Measurements from ENCODE around the gene SPATA45. TPM values are rescaled to one million over a fixed set of nuclear protein-coding genes. Genes with fewer than 3 reads are reported as not detected.

The SPATA45 gene
- total and polyA plus RNA-seq, 2 of the 4 experiments (the other 2 are of a cell fraction): not detected

DNA sequence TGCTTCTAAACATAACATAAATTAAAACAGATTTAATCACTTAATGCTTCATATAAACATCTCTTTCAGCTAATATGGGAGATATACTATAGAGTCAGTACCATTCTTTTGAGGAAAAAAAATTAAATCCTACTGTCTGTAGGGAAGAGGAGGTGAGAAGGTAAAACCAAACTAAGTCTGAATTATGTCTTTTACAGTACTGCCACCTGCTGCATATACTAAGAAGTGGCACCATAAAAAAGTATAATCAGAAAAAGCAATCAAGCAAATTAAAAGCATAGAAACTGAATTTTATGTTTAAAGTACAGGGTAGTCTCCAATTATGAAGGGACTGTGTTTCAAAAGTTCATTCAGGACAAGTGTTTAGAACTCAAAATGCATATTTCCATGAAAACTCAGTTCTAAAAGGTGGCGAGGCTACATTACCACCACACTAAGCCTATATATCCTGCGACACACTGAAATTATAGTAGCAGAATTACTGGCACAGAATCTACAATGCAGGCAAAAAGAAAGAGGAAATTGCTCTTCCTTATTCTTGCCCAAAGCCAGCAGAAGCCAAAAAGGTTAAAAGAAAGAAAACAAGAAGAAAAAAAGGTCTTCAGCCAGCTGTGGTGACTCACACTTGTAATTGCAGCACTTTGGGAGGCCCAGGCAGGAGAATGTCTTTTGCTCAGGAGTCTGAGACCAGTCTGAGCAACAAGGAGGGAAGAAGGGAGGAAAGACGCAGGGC is 64.9 kb downstream of the SPATA45 start (continued):
- peak; percentile 23; the same call in 1 of the 2 replicates for TF ChIP-seq FOS (IDR thresholded peaks at IDR 0.05; ENCODE audit: low read depth, low read length)

DNA sequence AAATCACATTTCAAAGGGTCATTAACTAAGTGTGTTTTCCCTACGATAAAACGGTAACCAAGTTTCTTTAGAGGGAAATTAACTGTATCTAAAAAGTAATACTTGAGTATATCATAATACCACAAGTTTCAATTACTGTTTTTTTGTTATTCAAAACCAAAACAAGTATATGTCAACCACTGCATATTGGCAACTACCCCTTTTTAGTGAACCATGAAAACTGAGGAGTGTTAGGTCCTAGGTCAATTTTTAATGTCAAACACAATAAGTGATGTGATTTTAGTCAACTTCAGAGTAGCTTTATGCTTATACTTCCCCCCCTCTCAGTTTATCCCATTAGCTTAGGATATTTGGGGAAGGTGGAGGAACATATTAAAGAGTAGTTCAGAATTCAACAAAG is 66.2 kb downstream of the SPATA45 start:
- Histone ChIP-seq H3K27me3 (ENCODE audit: control insufficient read depth, insufficient read depth, low read length) (no peaks in the 10 kb centered on the region), H3K23ac (ENCODE audit: low read depth, low read length) (no peak overlapping the region), H3K18ac (ENCODE audit: low read depth, low read length) (no peak overlapping the region), H3K4ac (ENCODE audit: low read depth, low read length) (no peak overlapping the region), H2AK5ac (ENCODE audit: low read depth, low read length) (no peak overlapping the region), H3K4me1 (ENCODE audit: control insufficient read depth, insufficient read depth, low read length) (0 out of 2 replicates have a peak, but pooled peaks cover 2% of the 10 kb centered on the region), H2BK15ac (ENCODE audit: low read depth, low read length) (no peak overlapping the region), H3K56ac (ENCODE audit: extremely low read depth, insufficient read depth, low read length) (no peak overlapping the region), H4K91ac (ENCODE audit: insufficient read depth, low read depth, low read length) (no peak overlapping the region), H2BK120ac (ENCODE audit: low read depth, low read length) (no peak overlapping the region), H4K8ac (ENCODE audit: low read depth in 2 of 2, low read length in 2 of 2) (no peak overlapping the region), H2BK20ac (ENCODE audit: low read depth, low read length) (no peak overlapping the region), H3K9me3 (ENCODE audit: control insufficient read depth, insufficient read depth, low read length) (no peaks in the 10 kb centered on the region), H3K79me1 (ENCODE audit: low read depth in 1 of 2, low read length in 2 of 2) (peaks cover 3 to 7% of the 10 kb centered on the region in 2 experiments; a peak in 2 of 4 replicates), H3K4me2 (ENCODE audit: low read depth, low read length) (no peak overlapping the region), H3K9me1 (ENCODE audit: insufficient read depth, low read length) (no peaks in the 10 kb centered on the region), H4K5ac (ENCODE audit: low read depth, low read length) (no peak overlapping the region), H2AK9ac (replicated peaks; ENCODE audit: low read depth, low read length, poor library complexity) (no peak overlapping the region), H2AFZ (replicated peaks; ENCODE audit: low read length, poor library complexity) (no peak overlapping the region), H4K20me1 (ENCODE audit: insufficient read depth, low read length) (no peaks in the 10 kb centered on the region), H3K9ac (ENCODE audit: low read depth, low read length) (no peak overlapping the region), H3K36me3 (ENCODE audit: control insufficient read depth, insufficient read depth, low read length) (peaks cover 2% of the 10 kb centered on the region; the same call in 1 of the 2 replicates), H2BK5ac (ENCODE audit: low read depth, low read length, poor library complexity, severe bottlenecking) (no peak overlapping the region), H3K14ac (replicated peaks; ENCODE audit: low read depth, low read length) (no peak overlapping the region), H3K27ac (ENCODE audit: insufficient read depth, low read length) (no peak overlapping the region), H3K4me3 (ENCODE audit: insufficient read depth, low read depth, low read length) (no peak overlapping the region)
- dilution Hi-C loops (cut with HindIII; ENCODE audit: low sequenced_read_pairs, unreplicated experiment) (no loop called here), in situ Hi-C loops (cut with MboI; ENCODE audit: low sequenced_read_pairs) (loop anchor here (10.0 kb wide), 1 partner anchor 116 kb away; no protein-coding TSS in a partner anchor), intact Hi-C loops (cut with micrococcal nuclease) (loop anchor here (10.0 kb wide), 1 partner anchor 716 kb away; no protein-coding TSS in a partner anchor)
- no peak for ATAC-seq (ENCODE audit: low read depth)
- TF ChIP-seq MAZ (IDR thresholded peaks at IDR 0.05; ENCODE audit: borderline replicate concordance, low read depth, low read length) (no peak), RFX5 (IDR thresholded peaks at IDR 0.05; ENCODE audit: low read depth, low read length) (no peak), BHLHE40 (IDR thresholded peaks at IDR 0.05; ENCODE audit: low read depth, low read length) (no peak), POLR2A (IDR thresholded peaks at IDR 0.05; ENCODE audit: low read depth, low read length) (no peak), NFE2L2 (IDR thresholded peaks at IDR 0.05; ENCODE audit: low read depth, low read length) (no peak), MXI1 (IDR thresholded peaks at IDR 0.05; ENCODE audit: borderline replicate concordance, low read depth, low read length) (no peak), MAFK (IDR thresholded peaks at IDR 0.05; ENCODE audit: low read depth, low read length) (no peak)
- DNase-seq: no peak
- CTCF ChIA-PET: interaction anchor here (1.1 to 1.5 kb wide), 3 partner anchors 32 to 325 kb away, joined by 5 to 6 read pairs (median 6); no protein-coding TSS in a partner anchor
- no CpG with 5 or more reads among the region's 2 CpGs for WGBS, 2 experiments (ENCODE audit: extremely low coverage in 2 of 2, insufficient read length in 1 of 2)
- BruUV-seq (replicated peaks): no TSS peak
- POLR2A ChIA-PET (ENCODE audit: unreplicated experiment): no interaction called here

Measured in IMR-90 (cell line).